Measurements from ENCODE around the gene AHDC1. TPM values are rescaled to one million over a fixed set of nuclear protein-coding genes. Genes with fewer than 3 reads are reported as not detected.
A peak's percentile ranks its signal among the peaks of the same experiment; 100 is the strongest.

Gene AHDC1
- total RNA-seq, 5 donors from 2014 or later (not counting 1 experiment from before 2014, with no cell fraction given), result 21.9 to 26.4 (median 23.1) TPM

DNA sequence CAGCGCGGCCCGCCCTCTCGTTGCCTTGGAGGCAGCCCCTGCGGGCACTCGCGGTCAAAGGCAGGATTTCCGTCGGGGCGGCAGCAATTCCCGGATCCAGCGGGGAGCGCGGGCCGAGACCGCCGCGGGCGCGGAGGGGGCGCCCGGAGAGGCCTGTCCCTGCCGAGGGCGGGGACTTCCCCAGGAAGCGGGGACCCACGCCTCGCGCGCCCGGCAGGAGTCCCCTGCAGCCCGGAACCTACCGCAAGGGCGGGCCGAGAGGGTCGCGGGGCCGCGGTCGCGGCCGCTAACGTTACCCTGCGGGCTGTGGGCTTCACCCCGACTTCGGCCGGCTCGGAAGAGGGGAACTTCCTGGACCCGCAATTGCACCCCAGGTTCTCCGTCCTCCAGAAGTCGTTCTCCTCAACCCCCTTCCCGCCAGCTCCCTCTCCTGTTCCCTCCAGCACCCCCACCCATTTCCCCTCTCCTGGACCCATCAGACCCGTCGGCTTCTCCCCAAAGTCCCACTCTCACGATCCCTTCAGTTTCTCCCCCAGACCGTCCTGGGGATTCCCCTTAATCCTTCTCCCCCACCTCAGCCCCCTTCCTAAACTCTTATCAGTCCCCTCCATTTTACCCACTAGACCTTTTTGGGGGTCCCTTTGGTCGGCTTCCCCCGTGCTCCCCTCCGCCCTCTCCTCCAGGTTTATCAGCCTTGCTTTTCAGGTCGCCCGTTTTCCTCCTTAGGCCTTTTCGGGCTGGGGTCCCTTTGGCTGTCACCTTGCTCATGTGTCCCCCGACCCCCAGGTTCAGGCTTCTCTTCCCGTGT lies 30.4 kb upstream of the AHDC1 start:
- Histone ChIP-seq H3K27ac (ENCODE audit: low read length) (peak overlapping the region; percentile 78), H3K36me3 (ENCODE audit: control insufficient read depth in 2 of 2, extremely low read depth in 1 of 2, insufficient read depth in 1 of 2, low read length in 1 of 2) (no peaks in the 10 kb centered on the region), H3K4me1 (ENCODE audit: control insufficient read depth in 1 of 2, extremely low read depth in 1 of 2, insufficient read depth in 2 of 2, low read length in 2 of 2) (peaks cover 31 to 66% of the 10 kb centered on the region in 2 experiments), H3K4me3 (ENCODE audit: control insufficient read depth in 1 of 2, extremely low read depth in 1 of 2, low read length in 1 of 2) (peak overlapping the region; percentile 39 to 49), H3K9me3 (no peaks in the 10 kb centered on the region), H3K27me3 (replicated peaks in 1 of 2; ENCODE audit: control insufficient read depth in 2 of 2, extremely low read depth in 1 of 2, insufficient read depth in 2 of 2, low read length in 1 of 2) (no peaks in the 10 kb centered on the region)
- no peaks in the 10 kb centered on the region for H3K36me3 Mint-ChIP-seq
- peaks cover 59 to 78% (median 70%) of the 10 kb centered on the region in 3 donors for H3K4me1 Mint-ChIP-seq
- WGBS (ENCODE audit: insufficient coverage), result 9% methylated on average over 63 of the region's 63 CpGs
- DNase-seq, result peak in 19 of 35 experiments; percentile 24 to 74 (median 39)
- POLR2A ChIA-PET, result no interaction called here
- CTCF ChIA-PET, result no interaction called here
- peak overlapping the region; percentile 56 to 76 (median 59) for H3K4me3 Mint-ChIP-seq
- no peaks in the 10 kb centered on the region for H3K9me3 Mint-ChIP-seq
- H3K27me3 Mint-ChIP-seq, result no peaks in the 10 kb centered on the region
- H3K27ac Mint-ChIP-seq, result peak overlapping the region; percentile 52 to 64
- ATAC-seq (replicated peaks in 1 of 4), result peak; percentile 48 to 65 (median 54)

DNA sequence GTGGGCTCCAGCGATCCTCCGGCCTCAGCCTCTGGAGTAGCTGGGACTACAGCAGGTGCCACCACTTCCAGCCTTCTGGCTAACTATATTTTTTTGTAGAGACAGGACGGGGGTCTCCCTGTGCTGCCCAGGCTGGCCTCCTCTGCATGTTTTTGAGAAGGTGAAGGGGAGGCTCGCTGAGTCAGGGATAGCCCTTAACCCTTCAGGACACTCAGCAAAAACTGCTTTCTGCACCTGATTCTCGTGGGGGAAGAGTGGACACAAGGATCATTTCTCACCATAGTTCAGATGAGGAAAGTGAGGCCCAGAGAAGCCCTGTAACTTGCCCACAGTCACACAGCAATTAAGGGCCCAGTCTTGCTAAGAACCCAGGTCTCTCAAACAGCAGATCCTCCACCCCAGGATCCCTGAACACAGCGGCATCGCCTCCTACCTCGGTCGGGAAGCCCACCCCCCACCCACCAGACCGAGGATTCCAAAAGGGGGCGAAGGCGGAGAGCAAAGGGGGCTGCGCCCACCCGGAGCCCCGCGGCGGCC lies 29.8 kb upstream of the AHDC1 start:
- Mint-ChIP-seq H3K27ac (peak overlapping the region; percentile 82 to 85), H3K27me3 (no peaks in the 10 kb centered on the region), H3K9me3 (no peaks in the 10 kb centered on the region), H3K36me3 (no peaks in the 10 kb centered on the region), H3K4me1 (peaks cover 63 to 79% (median 73%) of the 10 kb centered on the region in 3 donors), H3K4me3 (peak overlapping the region; percentile 56 to 76 (median 64))
- no peaks in the 10 kb centered on the region for H3K27me3 ChIP-seq (replicated peaks in 1 of 2; ENCODE audit: control insufficient read depth in 2 of 2, extremely low read depth in 1 of 2, insufficient read depth in 2 of 2, low read length in 1 of 2)
- ATAC-seq (replicated peaks in 1 of 4) (peak in 1 of 4 experiments; percentile 3), DNase-seq (no peak)
- POLR2A ChIA-PET, result no interaction called here
- peak overlapping the region; percentile 78 for H3K27ac ChIP-seq (ENCODE audit: low read length)
- no peaks in the 10 kb centered on the region for H3K9me3 ChIP-seq
- H3K4me1 ChIP-seq (ENCODE audit: control insufficient read depth in 1 of 2, extremely low read depth in 1 of 2, insufficient read depth in 2 of 2, low read length in 2 of 2), result peaks cover 34 to 68% of the 10 kb centered on the region in 2 experiments
- CTCF ChIA-PET, result no interaction called here
- H3K4me3 ChIP-seq (ENCODE audit: control insufficient read depth in 1 of 2, extremely low read depth in 1 of 2, low read length in 1 of 2), result peak overlapping the region; percentile 26 to 49
- WGBS (ENCODE audit: insufficient coverage), result 3% methylated on average over 10 of the region's 17 CpGs
- H3K36me3 ChIP-seq (ENCODE audit: control insufficient read depth in 2 of 2, extremely low read depth in 1 of 2, insufficient read depth in 1 of 2, low read length in 1 of 2), result no peaks in the 10 kb centered on the region

DNA sequence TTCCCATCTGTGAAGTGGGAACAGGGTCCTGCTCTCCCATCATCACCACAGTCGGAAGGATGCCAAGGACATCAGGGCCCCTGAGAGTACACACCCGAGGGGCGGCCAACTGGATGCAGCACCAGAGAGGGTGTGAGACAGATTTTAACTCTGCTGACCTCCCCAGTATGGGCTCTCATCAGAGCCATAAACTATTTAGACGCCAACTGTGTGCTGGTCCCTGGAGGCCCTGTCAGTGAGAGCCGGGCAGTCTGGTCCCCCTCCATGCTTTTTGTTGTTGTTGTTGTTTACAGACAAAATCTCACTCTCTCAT lies 29.3 kb upstream of the AHDC1 start:
- POLR2A ChIA-PET, result no interaction called here
- Mint-ChIP-seq H3K4me3 (peak overlapping the region; percentile 56 to 76 (median 64)), H3K9me3 (no peaks in the 10 kb centered on the region), H3K4me1 (peaks cover 66 to 82% (median 76%) of the 10 kb centered on the region in 3 donors), H3K27me3 (no peaks in the 10 kb centered on the region), H3K36me3 (no peaks in the 10 kb centered on the region), H3K27ac (peak overlapping the region; percentile 82 to 85)
- Histone ChIP-seq H3K4me3 (ENCODE audit: control insufficient read depth in 1 of 2, extremely low read depth in 1 of 2, low read length in 1 of 2) (no peak overlapping the region), H3K27me3 (replicated peaks in 1 of 2; ENCODE audit: control insufficient read depth in 2 of 2, extremely low read depth in 1 of 2, insufficient read depth in 2 of 2, low read length in 1 of 2) (no peaks in the 10 kb centered on the region), H3K9me3 (no peaks in the 10 kb centered on the region), H3K36me3 (ENCODE audit: control insufficient read depth in 2 of 2, extremely low read depth in 1 of 2, insufficient read depth in 1 of 2, low read length in 1 of 2) (no peaks in the 10 kb centered on the region), H3K27ac (ENCODE audit: low read length) (peak overlapping the region; percentile 78), H3K4me1 (ENCODE audit: control insufficient read depth in 1 of 2, extremely low read depth in 1 of 2, insufficient read depth in 2 of 2, low read length in 2 of 2) (peaks cover 34 to 73% of the 10 kb centered on the region in 2 experiments)
- no peak for ATAC-seq (replicated peaks in 1 of 4)
- no peak for DNase-seq
- CTCF ChIA-PET, result no interaction called here
- WGBS (ENCODE audit: insufficient coverage), result no CpG with 5 or more reads among the region's 5 CpGs

DNA sequence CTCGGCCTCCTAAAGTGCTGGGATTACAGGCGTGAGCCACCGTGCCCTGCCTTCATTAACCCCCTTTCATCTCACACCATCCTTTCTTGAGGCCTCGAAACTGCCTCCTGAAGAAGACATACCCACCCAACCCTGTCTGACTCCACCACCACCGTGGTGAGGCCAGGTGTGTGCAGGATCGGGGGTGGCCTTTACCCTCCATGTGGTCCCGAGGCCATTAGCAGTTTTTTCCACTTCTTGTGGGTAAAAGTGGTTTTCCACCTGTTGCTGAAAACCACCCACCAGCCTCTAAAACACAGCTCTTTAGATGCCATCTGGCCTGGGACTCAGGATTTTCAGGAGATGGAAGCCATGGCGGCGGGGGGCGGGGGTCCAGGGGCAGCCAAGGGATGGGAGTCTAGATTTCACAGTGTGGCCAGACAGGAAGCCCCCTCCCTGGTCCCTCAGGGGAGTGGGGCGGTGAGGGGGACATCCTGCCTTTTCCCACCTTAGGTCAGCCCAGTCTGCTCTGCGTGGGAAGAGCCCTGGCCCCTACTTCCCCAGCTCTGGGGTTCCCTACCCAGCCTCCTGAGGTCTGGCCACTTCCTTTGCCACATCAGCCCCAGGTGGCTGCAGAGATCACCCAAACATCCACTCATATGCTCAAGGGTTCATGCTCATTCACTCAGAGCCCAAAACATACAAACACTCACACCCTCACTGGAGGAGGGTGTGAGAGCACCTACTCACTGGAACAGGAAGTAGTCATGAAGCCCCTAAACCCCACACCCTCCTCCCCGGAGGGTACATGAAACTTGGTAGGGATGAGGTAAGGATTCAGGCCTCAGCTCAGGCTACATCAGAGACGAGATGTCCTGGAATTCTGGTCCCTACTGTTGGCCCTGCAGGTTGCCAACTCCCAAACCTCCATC lies 28.7 kb upstream of the AHDC1 start:
- CTCF ChIA-PET, result interaction anchor here in 1 of 2 donors (0.7 kb wide), 1 partner anchor 29 kb away, joined by 4 read pairs; the partner anchor contains the start of gene AHDC1
- Mint-ChIP-seq H3K36me3 (no peaks in the 10 kb centered on the region), H3K4me1 (peaks cover 66 to 77% (median 72%) of the 10 kb centered on the region in 3 donors), H3K4me3 (peak overlapping the region; percentile 52 to 76 (median 56)), H3K9me3 (no peaks in the 10 kb centered on the region), H3K27me3 (no peaks in the 10 kb centered on the region), H3K27ac (peak overlapping the region; percentile 75 to 85)
- no peaks in the 10 kb centered on the region for H3K9me3 ChIP-seq
- peaks cover 34 to 79% of the 10 kb centered on the region in 2 experiments for H3K4me1 ChIP-seq (ENCODE audit: control insufficient read depth in 1 of 2, extremely low read depth in 1 of 2, insufficient read depth in 2 of 2, low read length in 2 of 2)
- no peaks in the 10 kb centered on the region for H3K27me3 ChIP-seq (replicated peaks in 1 of 2; ENCODE audit: control insufficient read depth in 2 of 2, extremely low read depth in 1 of 2, insufficient read depth in 2 of 2, low read length in 1 of 2)
- ATAC-seq (replicated peaks in 1 of 4) (peak; percentile 35 to 62 (median 50)), DNase-seq (peak in 3 of 35 experiments; percentile 26 to 52 (median 40))
- 0% methylated on average over 4 of the region's 14 CpGs for WGBS (ENCODE audit: insufficient coverage)
- no peak overlapping the region for H3K4me3 ChIP-seq (ENCODE audit: control insufficient read depth in 1 of 2, extremely low read depth in 1 of 2, low read length in 1 of 2)
- H3K27ac ChIP-seq (ENCODE audit: low read length), result peak overlapping the region; percentile 78
- H3K36me3 ChIP-seq (ENCODE audit: control insufficient read depth in 2 of 2, extremely low read depth in 1 of 2, insufficient read depth in 1 of 2, low read length in 1 of 2), result no peaks in the 10 kb centered on the region
- POLR2A ChIA-PET, result interaction anchor here in 1 of 2 donors (0.7 kb wide), 1 partner anchor 924 kb away, joined by 5 read pairs; no protein-coding TSS in a partner anchor

DNA sequence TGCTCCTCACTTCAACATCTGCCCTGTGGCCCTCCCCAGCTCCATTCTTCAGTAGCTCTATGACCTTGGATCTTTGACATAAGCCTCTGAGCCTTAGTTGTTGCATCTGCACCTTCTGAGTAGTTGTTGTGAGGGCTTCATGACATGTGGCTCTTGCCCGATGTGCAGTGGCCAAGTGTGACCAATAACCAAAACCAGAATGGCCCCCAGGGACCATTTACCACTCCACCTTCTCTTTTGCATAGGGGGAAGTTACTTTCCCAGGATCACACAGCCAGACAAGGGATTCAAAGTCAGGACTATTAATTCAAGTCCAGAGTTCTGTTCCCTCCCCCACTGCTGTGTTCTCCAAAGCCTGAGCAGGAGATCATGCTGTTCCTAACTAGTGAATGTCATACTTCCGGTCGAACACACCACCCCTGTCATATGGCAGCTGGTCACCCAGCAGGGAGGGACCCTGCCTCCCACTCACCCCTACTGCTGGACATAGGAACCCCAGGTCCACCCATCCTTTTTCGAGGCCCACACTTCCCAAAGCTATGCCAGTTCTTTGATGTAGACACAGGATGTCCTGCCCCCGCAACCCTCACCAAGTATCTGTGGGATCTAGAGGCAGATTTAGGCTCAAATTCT lies 27.0 kb upstream of the AHDC1 start:
- H3K36me3 Mint-ChIP-seq, result no peaks in the 10 kb centered on the region
- POLR2A ChIA-PET, result interaction anchor here in 1 of 2 donors (0.5 kb wide), 1 partner anchor 98 kb away, joined by 10 read pairs; no protein-coding TSS in a partner anchor
- H3K4me1 Mint-ChIP-seq, result peaks cover 63 to 69% (median 64%) of the 10 kb centered on the region in 3 donors
- WGBS (ENCODE audit: insufficient coverage), result 57% methylated on average over 4 of the region's 5 CpGs
- no peaks in the 10 kb centered on the region for H3K36me3 ChIP-seq (ENCODE audit: control insufficient read depth in 2 of 2, extremely low read depth in 1 of 2, insufficient read depth in 1 of 2, low read length in 1 of 2)
- no peaks in the 10 kb centered on the region for H3K27me3 Mint-ChIP-seq
- DNase-seq (no peak), ATAC-seq (replicated peaks in 1 of 4) (no peak)
- H3K4me3 Mint-ChIP-seq, result peak overlapping the region in 1 of 3 donors; percentile 76
- no peaks in the 10 kb centered on the region for H3K27me3 ChIP-seq (replicated peaks in 1 of 2; ENCODE audit: control insufficient read depth in 2 of 2, extremely low read depth in 1 of 2, insufficient read depth in 2 of 2, low read length in 1 of 2)
- peak overlapping the region; percentile 35 for H3K27ac ChIP-seq (ENCODE audit: low read length)
- CTCF ChIA-PET, result no interaction called here
- no peaks in the 10 kb centered on the region for H3K9me3 Mint-ChIP-seq
- peak overlapping the region; percentile 75 to 77 for H3K27ac Mint-ChIP-seq
- H3K4me3 ChIP-seq (ENCODE audit: control insufficient read depth in 1 of 2, extremely low read depth in 1 of 2, low read length in 1 of 2), result no peak overlapping the region
- peaks cover 34 to 87% of the 10 kb centered on the region in 2 experiments for H3K4me1 ChIP-seq (ENCODE audit: control insufficient read depth in 1 of 2, extremely low read depth in 1 of 2, insufficient read depth in 2 of 2, low read length in 2 of 2)
- no peaks in the 10 kb centered on the region for H3K9me3 ChIP-seq

Data from T-cell (primary cell).